NK-92 treated with Interleukin-12 subunit alpha and Interleukin-12 subunit beta, amount 100 ng/mL, for 24 hours (cell line): ENCODE measurements around the gene ISYNA1.

ENCODE experiments used
- DNase-seq: peaks from one replicate; lab custom pipeline; 2025; lab: John Stamatoyannopoulos, UW

The ISYNA1 gene

GRCh38 chr19:18437491-18438330 is at the start of gene ISYNA1:
TSS of gene ISYNA1 (minus strand) at chr19:18438133. CDS start at chr19:18437979, 154 bp downstream.
- no peak for DNase-seq

- DNase-seq: no peak
Observed at GRCh38 chr19:18486746-18487145, 48.8 kb upstream of the ISYNA1 start.

- DNase-seq: no peak
Observed at GRCh38 chr19:18484992-18485391, 47.1 kb upstream of the ISYNA1 start.

- no peak for DNase-seq
Observed at GRCh38 chr19:18483119-18483890, 45.4 kb upstream of the ISYNA1 start.

GRCh38 chr19:18481505-18482222 is 43.7 kb upstream of the ISYNA1 start:
- no peak for DNase-seq

GRCh38 chr19:18480006-18480691 is 42.2 kb upstream of the ISYNA1 start:
- no peak for DNase-seq

GRCh38 chr19:18478545-18479311 is 40.8 kb upstream of the ISYNA1 start:
- peak; percentile 81 for DNase-seq

- no peak for DNase-seq
Observed at GRCh38 chr19:18477974-18478373, 40.0 kb upstream of the ISYNA1 start.

GRCh38 chr19:18477042-18477779 is 39.3 kb upstream of the ISYNA1 start:
- DNase-seq: no peak

GRCh38 chr19:18476507-18477041 is 38.6 kb upstream of the ISYNA1 start:
- DNase-seq: no peak

- DNase-seq: no peak
Observed at GRCh38 chr19:18475762-18476331, 37.9 kb upstream of the ISYNA1 start.

- no peak for DNase-seq
Observed at GRCh38 chr19:18475004-18475453, 37.1 kb upstream of the ISYNA1 start.

- DNase-seq: no peak
Observed at GRCh38 chr19:18474366-18474887, 36.5 kb upstream of the ISYNA1 start.

- DNase-seq: no peak
Observed at GRCh38 chr19:18473706-18474087, 35.8 kb upstream of the ISYNA1 start.

GRCh38 chr19:18473003-18473705 is 35.2 kb upstream of the ISYNA1 start:
- no peak for DNase-seq

- DNase-seq: no peak
Observed at GRCh38 chr19:18470787-18471186, 32.9 kb upstream of the ISYNA1 start.

- DNase-seq: no peak
Observed at GRCh38 chr19:18469069-18469846, 31.3 kb upstream of the ISYNA1 start.

- DNase-seq: no peak
Observed at GRCh38 chr19:18468517-18468916, 30.6 kb upstream of the ISYNA1 start.
